AG09319 (cell line): ENCODE results near the gene TESK1.
A peak's percentile ranks its signal among the peaks of the same experiment; 100 is the strongest.

Experiments
- DNase-seq: peaks from one replicate; pipeline ENCODE4 v3.0.0-alpha.2; 2010; ENCODE audit warnings: low read depth; ENCODE audit errors: extremely low read depth
- CTCF ChIP-seq: IDR thresholded peaks from 2 replicates; pipeline ENCODE4 v1.5.1; 2011; ENCODE audit warnings: low read depth, mild to moderate bottlenecking, inconsistent platforms, low read length, moderate library complexity

TESK1 gene

GRCh38 chr9:35657546-35658136 is 52.6 kb downstream of the TESK1 start, which contains the start of gene RMRP:
Gene RMRP, minus strand, starts transcription at chr9:35658019.
- no peak for TF ChIP-seq CTCF
- DNase-seq = peak; percentile 100

- DNase-seq = peak; percentile 73
- peak; percentile 44 for TF ChIP-seq CTCF
Observed at GRCh38 chr9:35658137-35658967, 53.3 kb downstream of the TESK1 start, which contains the start of gene CCDC107. Gene CCDC107, plus strand, starts transcription at chr9:35658292. Its CDS starts 88 bp downstream, at chr9:35658380.

- DNase-seq = no peak
- no peak for TF ChIP-seq CTCF
Observed at GRCh38 chr9:35658968-35659220, 53.8 kb downstream of the TESK1 start.

GRCh38 chr9:35659340-35659739 is 54.3 kb downstream of the TESK1 start:
- DNase-seq = no peak
- TF ChIP-seq CTCF = no peak
